Endothelial cell of umbilical vein (primary cell): ENCODE results near the gene SKIC3.

Source experiments
- POLR2A ChIP-seq: IDR thresholded peaks from 2 replicates; pipeline ENCODE4 v1.6.1; 2012; ENCODE audit warnings: low read depth, mild to moderate bottlenecking, control low read depth, low read length
- TF ChIP-seq, protein P1 (sequence below), 2 donors: IDR thresholded peaks; 1 replicate in 1 of 2; 2 replicates in 1 of 2; pipeline ENCODE4 v1.5.1; 2011; ENCODE audit warnings: low read length in 2 of 2, mild to moderate bottlenecking in 2 of 2, moderate library complexity in 2 of 2, control low read depth in 1 of 2, inconsistent platforms in 1 of 2, low read depth in 1 of 2; ENCODE audit not compliant: insufficient read depth in 1 of 2; ENCODE audit errors: extremely low read depth in 1 of 2

DNA sequence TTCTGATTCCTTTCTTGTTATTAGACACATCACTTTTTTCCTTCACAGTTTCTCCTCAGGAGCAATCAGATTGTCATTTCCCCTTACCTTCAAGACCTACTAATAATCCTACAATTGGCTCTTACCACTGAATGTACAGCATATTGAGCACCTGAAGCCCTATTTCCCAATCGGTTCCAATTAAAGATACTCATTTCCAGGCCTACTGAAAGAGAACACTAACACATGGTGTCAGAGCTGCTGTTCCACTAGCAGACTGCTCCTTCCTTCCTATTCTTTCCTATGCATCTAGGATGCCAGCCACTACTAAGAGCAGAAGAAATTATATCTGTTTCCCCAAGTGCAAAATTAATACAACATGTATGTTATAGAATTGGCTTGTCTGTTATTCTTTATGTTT is 34.6 kb downstream of the SKIC3 start:
- TF ChIP-seq, protein P1, sequence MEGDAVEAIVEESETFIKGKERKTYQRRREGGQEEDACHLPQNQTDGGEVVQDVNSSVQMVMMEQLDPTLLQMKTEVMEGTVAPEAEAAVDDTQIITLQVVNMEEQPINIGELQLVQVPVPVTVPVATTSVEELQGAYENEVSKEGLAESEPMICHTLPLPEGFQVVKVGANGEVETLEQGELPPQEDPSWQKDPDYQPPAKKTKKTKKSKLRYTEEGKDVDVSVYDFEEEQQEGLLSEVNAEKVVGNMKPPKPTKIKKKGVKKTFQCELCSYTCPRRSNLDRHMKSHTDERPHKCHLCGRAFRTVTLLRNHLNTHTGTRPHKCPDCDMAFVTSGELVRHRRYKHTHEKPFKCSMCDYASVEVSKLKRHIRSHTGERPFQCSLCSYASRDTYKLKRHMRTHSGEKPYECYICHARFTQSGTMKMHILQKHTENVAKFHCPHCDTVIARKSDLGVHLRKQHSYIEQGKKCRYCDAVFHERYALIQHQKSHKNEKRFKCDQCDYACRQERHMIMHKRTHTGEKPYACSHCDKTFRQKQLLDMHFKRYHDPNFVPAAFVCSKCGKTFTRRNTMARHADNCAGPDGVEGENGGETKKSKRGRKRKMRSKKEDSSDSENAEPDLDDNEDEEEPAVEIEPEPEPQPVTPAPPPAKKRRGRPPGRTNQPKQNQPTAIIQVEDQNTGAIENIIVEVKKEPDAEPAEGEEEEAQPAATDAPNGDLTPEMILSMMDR (IDR thresholded peaks at IDR 0.05; ENCODE audit: extremely low read depth in 1 of 2, insufficient read depth in 1 of 2, low read depth in 1 of 2, low read length in 2 of 2) = no peak
- TF ChIP-seq POLR2A = no peak
